Parathyroid adenoma (tissue), 2 donors: ENCODE results near the gene ZMYM3.

Source experiments
- H2AFZ ChIP-seq: fragments of 300-600 bp; sonication (generic); one replicate; pipeline ENCODE4 v1.7.0; 2017; ENCODE audit warnings: antibody characterized with exemption, mild to moderate bottlenecking
- H3K27ac ChIP-seq: fragments of 300-600 bp; sonication (generic); one replicate; pipeline ENCODE4 v1.7.0; 2017
- H3K27me3 ChIP-seq: fragments of 300-600 bp; sonication (generic); one replicate; pipeline ENCODE4 v1.7.0; 2017; ENCODE audit warnings: low read length; ENCODE audit not compliant: control insufficient read depth, insufficient read depth
- H3K36me3 ChIP-seq: fragments of 300-600 bp; sonication (generic); one replicate; pipeline ENCODE4 v1.7.0; 2017; ENCODE audit warnings: low read length; ENCODE audit not compliant: control insufficient read depth, insufficient read depth
- H3K4me1 ChIP-seq: fragments of 300-600 bp; sonication (generic); one replicate; pipeline ENCODE4 v1.7.0; 2017; ENCODE audit warnings: control low read depth
- H3K4me2 ChIP-seq: fragments of 300-600 bp; sonication (generic); one replicate; pipeline ENCODE4 v1.7.0; 2017; ENCODE audit warnings: low read length
- H3K4me3 ChIP-seq: fragments of 300-600 bp; sonication (generic); one replicate; pipeline ENCODE4 v1.7.0; 2017; ENCODE audit warnings: low read depth, low read length
- H3K79me2 ChIP-seq: fragments of 300-600 bp; sonication (generic); one replicate; pipeline ENCODE4 v1.7.0; 2017; ENCODE audit warnings: control low read depth
- H3K9ac ChIP-seq: fragments of 300-600 bp; sonication (generic); one replicate; pipeline ENCODE4 v1.7.0; 2017; ENCODE audit warnings: mild to moderate bottlenecking
- H3K9me3 ChIP-seq: fragments of 300-600 bp; sonication (generic); one replicate; pipeline ENCODE4 v1.7.0; 2017; ENCODE audit warnings: low read length; ENCODE audit not compliant: control insufficient read depth
- CTCF ChIP-seq: fragments of 300-600 bp; sonication (generic); IDR thresholded peaks from one replicate; pipeline ENCODE4 v1.7.0; 2017; ENCODE audit warnings: antibody characterized with exemption, mild to moderate bottlenecking
- donor health status: primary hyperparathyroidism.

Gene ZMYM3

GRCh38 chrX:71251466-71251973, 2.4 kb downstream of the ZMYM3 start:
- Histone ChIP-seq H3K36me3 (no peaks in the 10 kb centered on the region), H3K27ac (no peak overlapping the region), H3K4me2 (no peak overlapping the region), H3K9ac (no peak overlapping the region), H3K79me2 (no peaks in the 10 kb centered on the region), H3K27me3 (no peaks in the 10 kb centered on the region), H3K4me1 (peaks cover 4% of the 10 kb centered on the region), H2AFZ (no peak overlapping the region), H3K4me3 (no peak overlapping the region), H3K9me3 (no peaks in the 10 kb centered on the region)
- no peak for TF ChIP-seq CTCF

- no peak overlapping the region for H3K27ac ChIP-seq
- no peaks in the 10 kb centered on the region for H3K79me2 ChIP-seq
- H3K36me3 ChIP-seq, result no peaks in the 10 kb centered on the region
- no peak overlapping the region for H3K4me2 ChIP-seq
- H3K4me3 ChIP-seq, result no peak overlapping the region
- no peak for TF ChIP-seq CTCF
- H3K27me3 ChIP-seq, result no peaks in the 10 kb centered on the region
- H2AFZ ChIP-seq, result no peak overlapping the region
- H3K9ac ChIP-seq, result no peak overlapping the region
- no peaks in the 10 kb centered on the region for H3K9me3 ChIP-seq
- H3K4me1 ChIP-seq, result peaks cover 4% of the 10 kb centered on the region
These were observed 3.1 kb downstream of the ZMYM3 start for GRCh38 chrX:71250841-71251240.

- H3K27me3 ChIP-seq, result no peaks in the 10 kb centered on the region
- H3K36me3 ChIP-seq, result no peaks in the 10 kb centered on the region
These were observed 8.8 kb downstream of the ZMYM3 start for GRCh38 chrX:71245159-71245558.

GRCh38 chrX:71244359-71245128, 9.4 kb downstream of the ZMYM3 start:
- Histone ChIP-seq H3K4me1 (no peaks in the 10 kb centered on the region), H3K27ac (no peak overlapping the region), H2AFZ (no peak overlapping the region), H3K4me3 (no peak overlapping the region), H3K27me3 (no peaks in the 10 kb centered on the region), H3K36me3 (no peaks in the 10 kb centered on the region), H3K4me2 (no peak overlapping the region), H3K79me2 (no peaks in the 10 kb centered on the region), H3K9me3 (no peaks in the 10 kb centered on the region), H3K9ac (no peak overlapping the region)
- TF ChIP-seq CTCF, result no peak

More at GRCh38 chrX:71245159-71245558, 8.8 kb downstream of the ZMYM3 start:
- no peaks in the 10 kb centered on the region for H3K4me1 ChIP-seq
- H2AFZ ChIP-seq, result no peak overlapping the region
- H3K79me2 ChIP-seq, result no peaks in the 10 kb centered on the region
- H3K4me2 ChIP-seq, result no peak overlapping the region
- H3K9me3 ChIP-seq, result no peaks in the 10 kb centered on the region
- H3K4me3 ChIP-seq, result no peak overlapping the region
- no peak for TF ChIP-seq CTCF
- no peak overlapping the region for H3K9ac ChIP-seq
- no peak overlapping the region for H3K27ac ChIP-seq

- H3K27ac ChIP-seq, result no peak overlapping the region
- H3K79me2 ChIP-seq, result no peaks in the 10 kb centered on the region
- no peaks in the 10 kb centered on the region for H3K9me3 ChIP-seq
- TF ChIP-seq CTCF, result no peak
- H3K27me3 ChIP-seq, result no peaks in the 10 kb centered on the region
- H3K4me1 ChIP-seq, result no peaks in the 10 kb centered on the region
- H3K4me3 ChIP-seq, result no peak overlapping the region
- H3K4me2 ChIP-seq, result no peak overlapping the region
- H3K9ac ChIP-seq, result no peak overlapping the region
- no peak overlapping the region for H2AFZ ChIP-seq
- no peaks in the 10 kb centered on the region for H3K36me3 ChIP-seq
These were observed 12.6 kb downstream of the ZMYM3 start for GRCh38 chrX:71241301-71241700.
